Ishikawa (cell line): Measurements from ENCODE around the gene KRTAP9-4.

ENCODE experiments used
- CEBPB ChIP-seq: IDR thresholded peaks from 2 replicates; pipeline ENCODE4 v1.6.1; 2012
- CREB1 ChIP-seq: IDR thresholded peaks from 2 replicates; pipeline ENCODE4 v1.6.1; 2012; ENCODE audit warnings: low read depth
- EGR1 ChIP-seq: IDR thresholded peaks from 2 replicates; pipeline ENCODE4 v1.6.1; 2012
- EP300 ChIP-seq: IDR thresholded peaks from 2 replicates; pipeline ENCODE4 v1.6.1; 2012; ENCODE audit warnings: borderline replicate concordance
- FOXM1 ChIP-seq: IDR thresholded peaks from 2 replicates; pipeline ENCODE4 v1.6.1; 2012; ENCODE audit warnings: low read depth, borderline replicate concordance
- NFIC ChIP-seq: IDR thresholded peaks from 2 replicates; pipeline ENCODE4 v1.6.1; 2012
- RAD21 ChIP-seq: IDR thresholded peaks from 2 replicates; pipeline ENCODE4 v1.6.1; 2012; ENCODE audit warnings: low read depth
- TAF1 ChIP-seq: IDR thresholded peaks from 2 replicates; pipeline ENCODE4 v1.6.1; 2012; ENCODE audit warnings: low read depth, mild to moderate bottlenecking
- TCF12 ChIP-seq: IDR thresholded peaks from 2 replicates; pipeline ENCODE4 v1.6.1; 2012; ENCODE audit warnings: low read depth
- TEAD4 ChIP-seq: IDR thresholded peaks from 2 replicates; pipeline ENCODE4 v1.6.1; 2012
- YY1 ChIP-seq: IDR thresholded peaks from 2 replicates; pipeline ENCODE4 v1.6.1; 2012; ENCODE audit warnings: low read depth
- ZBTB7A ChIP-seq: IDR thresholded peaks from 2 replicates; pipeline ENCODE4 v1.6.1; 2012; ENCODE audit warnings: low read depth
- TF ChIP-seq, protein P1 (sequence below): IDR thresholded peaks from 2 replicates; pipeline ENCODE4 v1.6.1; 2012
- TF ChIP-seq, protein P2 (sequence below): IDR thresholded peaks from 2 replicates; pipeline ENCODE4 v1.6.1; 2012
- TF ChIP-seq, protein P3 (sequence below): IDR thresholded peaks from 2 replicates; pipeline ENCODE4 v1.6.1; 2012; ENCODE audit warnings: low read depth, mild to moderate bottlenecking

The KRTAP9-4 gene

GRCh38 chr17:41255381-41256290 is 6.1 kb downstream of the KRTAP9-4 start, which contains the start of gene KRTAP9-9:
KRTAP9-9 (plus strand) TSS chr17:41255384.
- peak; percentile 61; the same call in 1 of the 2 replicates for TF ChIP-seq TCF12

- TF ChIP-seq, protein P1, sequence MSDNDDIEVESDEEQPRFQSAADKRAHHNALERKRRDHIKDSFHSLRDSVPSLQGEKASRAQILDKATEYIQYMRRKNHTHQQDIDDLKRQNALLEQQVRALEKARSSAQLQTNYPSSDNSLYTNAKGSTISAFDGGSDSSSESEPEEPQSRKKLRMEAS, result no peak
- no peak for TF ChIP-seq TEAD4
- no peak for TF ChIP-seq CEBPB
- TF ChIP-seq CREB1, result no peak
- TF ChIP-seq NFIC, result no peak
- TF ChIP-seq EP300, result no peak
- no peak for TF ChIP-seq RAD21
- TF ChIP-seq TCF12, result no peak
- no peak for TF ChIP-seq EGR1
- TF ChIP-seq FOXM1, result no peak
- TF ChIP-seq, protein P2, sequence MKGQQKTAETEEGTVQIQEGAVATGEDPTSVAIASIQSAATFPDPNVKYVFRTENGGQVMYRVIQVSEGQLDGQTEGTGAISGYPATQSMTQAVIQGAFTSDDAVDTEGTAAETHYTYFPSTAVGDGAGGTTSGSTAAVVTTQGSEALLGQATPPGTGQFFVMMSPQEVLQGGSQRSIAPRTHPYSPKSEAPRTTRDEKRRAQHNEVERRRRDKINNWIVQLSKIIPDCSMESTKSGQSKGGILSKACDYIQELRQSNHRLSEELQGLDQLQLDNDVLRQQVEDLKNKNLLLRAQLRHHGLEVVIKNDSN, result no peak
- no peak for TF ChIP-seq TAF1
- no peak for TF ChIP-seq ZBTB7A
- TF ChIP-seq, protein P3, sequence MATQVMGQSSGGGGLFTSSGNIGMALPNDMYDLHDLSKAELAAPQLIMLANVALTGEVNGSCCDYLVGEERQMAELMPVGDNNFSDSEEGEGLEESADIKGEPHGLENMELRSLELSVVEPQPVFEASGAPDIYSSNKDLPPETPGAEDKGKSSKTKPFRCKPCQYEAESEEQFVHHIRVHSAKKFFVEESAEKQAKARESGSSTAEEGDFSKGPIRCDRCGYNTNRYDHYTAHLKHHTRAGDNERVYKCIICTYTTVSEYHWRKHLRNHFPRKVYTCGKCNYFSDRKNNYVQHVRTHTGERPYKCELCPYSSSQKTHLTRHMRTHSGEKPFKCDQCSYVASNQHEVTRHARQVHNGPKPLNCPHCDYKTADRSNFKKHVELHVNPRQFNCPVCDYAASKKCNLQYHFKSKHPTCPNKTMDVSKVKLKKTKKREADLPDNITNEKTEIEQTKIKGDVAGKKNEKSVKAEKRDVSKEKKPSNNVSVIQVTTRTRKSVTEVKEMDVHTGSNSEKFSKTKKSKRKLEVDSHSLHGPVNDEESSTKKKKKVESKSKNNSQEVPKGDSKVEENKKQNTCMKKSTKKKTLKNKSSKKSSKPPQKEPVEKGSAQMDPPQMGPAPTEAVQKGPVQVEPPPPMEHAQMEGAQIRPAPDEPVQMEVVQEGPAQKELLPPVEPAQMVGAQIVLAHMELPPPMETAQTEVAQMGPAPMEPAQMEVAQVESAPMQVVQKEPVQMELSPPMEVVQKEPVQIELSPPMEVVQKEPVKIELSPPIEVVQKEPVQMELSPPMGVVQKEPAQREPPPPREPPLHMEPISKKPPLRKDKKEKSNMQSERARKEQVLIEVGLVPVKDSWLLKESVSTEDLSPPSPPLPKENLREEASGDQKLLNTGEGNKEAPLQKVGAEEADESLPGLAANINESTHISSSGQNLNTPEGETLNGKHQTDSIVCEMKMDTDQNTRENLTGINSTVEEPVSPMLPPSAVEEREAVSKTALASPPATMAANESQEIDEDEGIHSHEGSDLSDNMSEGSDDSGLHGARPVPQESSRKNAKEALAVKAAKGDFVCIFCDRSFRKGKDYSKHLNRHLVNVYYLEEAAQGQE, result no peak
- no peak for TF ChIP-seq YY1
Observed at GRCh38 chr17:41256291-41256685, 6.8 kb downstream of the KRTAP9-4 start.

DNA sequence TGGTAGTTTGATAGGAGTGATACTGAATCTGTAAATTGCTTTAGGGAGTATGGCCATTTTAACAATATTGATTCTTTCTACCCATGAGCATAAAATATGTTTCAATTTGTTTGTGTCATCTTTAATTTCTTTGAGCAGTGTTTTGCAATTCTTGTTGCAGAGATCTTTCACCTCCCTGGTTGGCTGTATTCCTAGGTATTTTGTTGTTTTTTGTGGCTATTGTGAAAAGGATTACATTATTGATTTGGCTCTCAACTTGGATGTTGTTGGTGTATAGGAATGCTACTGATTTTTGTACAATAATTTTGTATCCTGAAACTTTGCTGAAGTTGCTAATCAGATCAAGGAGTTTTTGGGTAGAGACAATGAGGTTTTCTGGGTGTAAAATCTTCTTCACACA is 8.9 kb downstream of the KRTAP9-4 start:
- TF ChIP-seq ZBTB7A, result no peak
- TF ChIP-seq TEAD4, result no peak
- no peak for TF ChIP-seq YY1
- TF ChIP-seq RAD21, result no peak
- no peak for TF ChIP-seq EP300
- TF ChIP-seq TAF1, result no peak
- no peak for TF ChIP-seq FOXM1
- no peak for TF ChIP-seq CREB1
- TF ChIP-seq, protein P1, result no peak
- no peak for TF ChIP-seq CEBPB
- TF ChIP-seq, protein P2, result no peak

DNA sequence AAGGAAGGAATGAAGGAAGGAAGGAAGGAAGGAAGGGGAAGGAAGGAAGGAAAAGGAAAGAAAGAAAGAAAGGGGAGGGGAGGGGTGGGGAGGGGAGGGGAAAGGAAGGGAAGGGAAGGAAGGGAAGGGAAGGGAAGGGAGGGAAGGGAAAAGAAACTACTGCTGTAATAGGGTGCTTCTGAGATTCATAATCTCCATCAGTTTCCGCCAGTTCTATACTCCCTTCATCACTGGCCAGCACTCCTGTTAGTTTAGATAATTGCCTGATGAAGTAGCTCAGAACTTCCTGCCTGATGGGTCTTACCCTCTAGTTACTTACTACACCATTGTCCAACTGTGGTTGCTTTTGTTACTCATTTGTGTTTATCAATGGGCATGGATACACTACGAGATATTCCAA is 13.7 kb downstream of the KRTAP9-4 start:
- TF ChIP-seq, protein P1, result no peak
- TF ChIP-seq, protein P3, result no peak
- TF ChIP-seq TCF12 (no peak), ZBTB7A (no peak), FOXM1 (no peak), NFIC (no peak), RAD21 (no peak), CEBPB (no peak), EGR1 (no peak), YY1 (no peak), TEAD4 (no peak)
- TF ChIP-seq, protein P2, result no peak

- TF ChIP-seq TAF1 (no peak), TEAD4 (no peak), RAD21 (no peak), EGR1 (no peak), YY1 (no peak), CEBPB (no peak), ZBTB7A (no peak), NFIC (no peak), CREB1 (no peak), EP300 (no peak), TCF12 (no peak), FOXM1 (no peak)
- TF ChIP-seq, protein P1, result no peak
- TF ChIP-seq, protein P2, result no peak
- TF ChIP-seq, protein P3, result no peak
Observed at GRCh38 chr17:41264599-41264998, 15.1 kb downstream of the KRTAP9-4 start.
